Liver (tissue), 9 donors: ENCODE data around the gene EPHA5. TPM values are rescaled to one million over a fixed set of nuclear protein-coding genes. Genes with fewer than 3 reads are reported as not detected.

ENCODE experiments used
- DNase-seq: peaks from one replicate; pipeline ENCODE4 v3.0.0-alpha.2; 2017; ENCODE audit warnings: low spot score
- H3K27ac ChIP-seq, 2 donors: one replicate each; pipeline ENCODE4 v1.7.0; 2013; ENCODE audit warnings: inconsistent platforms in 2 of 2, low read length in 2 of 2, control low read depth in 1 of 2, low read depth in 1 of 2, mild to moderate bottlenecking in 1 of 2
- H3K27me3 ChIP-seq, 4 donors: one replicate each; pipeline versions ENCODE4 v1.6.1 to v1.7.0; 2013; ENCODE audit warnings: low read length in 3 of 4, inconsistent platforms in 1 of 4, mild to moderate bottlenecking in 1 of 4, moderate library complexity in 1 of 4; ENCODE audit not compliant: control insufficient read depth in 4 of 4, insufficient read depth in 4 of 4
- H3K36me3 ChIP-seq, 4 donors: one replicate each; pipeline versions ENCODE4 v1.6.1 to v1.7.0; 2013; ENCODE audit warnings: low read length in 3 of 4, mild to moderate bottlenecking in 3 of 4, low read depth in 1 of 4, moderate library complexity in 1 of 4; ENCODE audit not compliant: control insufficient read depth in 4 of 4, insufficient read depth in 3 of 4
- H3K4me1 ChIP-seq, 4 donors: one replicate each; pipeline versions ENCODE4 v1.6.1 to v1.7.0; 2013; ENCODE audit warnings: low read length in 3 of 4, mild to moderate bottlenecking in 3 of 4, moderate library complexity in 1 of 4; ENCODE audit not compliant: control insufficient read depth in 4 of 4, insufficient read depth in 4 of 4
- H3K4me3 ChIP-seq, 3 donors: one replicate each; pipeline versions ENCODE4 v1.6.1 to v1.7.0; 2013; ENCODE audit warnings: low read length in 3 of 3, control low read depth in 1 of 3, low read depth in 1 of 3, mild to moderate bottlenecking in 1 of 3
- H3K9ac ChIP-seq, 2 donors: one replicate each; pipeline ENCODE4 v1.7.0; 2013; ENCODE audit warnings: low read length in 2 of 2, mild to moderate bottlenecking in 2 of 2, moderate library complexity in 2 of 2, control low read depth in 1 of 2, low read depth in 1 of 2
- H3K9me3 ChIP-seq, 4 donors: one replicate each; pipeline versions ENCODE4 v1.6.1 to v1.7.0; 2013; ENCODE audit warnings: low read length in 3 of 4; ENCODE audit not compliant: control insufficient read depth in 4 of 4
- ATF3 ChIP-seq: IDR thresholded peaks from 2 replicates; pipeline ENCODE4 v1.6.1; 2016; ENCODE audit warnings: antibody characterized with exemption
- CTCF ChIP-seq: fragments of 150-350 bp; IDR thresholded peaks from 2 replicates; pipeline ENCODE4 v1.5.1; 2017; ENCODE audit warnings: improper control_type of control experiment, low read depth, low read length; ENCODE audit not compliant: missing input control
- EGR1 ChIP-seq, 2 donors: IDR thresholded peaks; 2 replicates each; pipeline ENCODE4 v1.6.1; 2016 to 2018; ENCODE audit warnings: antibody characterized with exemption in 2 of 2, low read depth in 2 of 2
- FOXA1 ChIP-seq: IDR thresholded peaks from 2 replicates; pipeline ENCODE4 v1.6.1; 2016; ENCODE audit warnings: antibody characterized with exemption
- FOXA2 ChIP-seq: IDR thresholded peaks from 2 replicates; pipeline ENCODE4 v1.6.1; 2016; ENCODE audit warnings: antibody characterized with exemption
- GABPA ChIP-seq, 2 donors: IDR thresholded peaks in 1 of 2; conservative IDR thresholded peaks in 1 of 2; 2 replicates each; pipeline ENCODE4 v1.6.1; 2016; ENCODE audit warnings: antibody characterized with exemption in 2 of 2, mild to moderate bottlenecking in 1 of 2, moderate library complexity in 1 of 2
- HNF4A ChIP-seq, 2 donors: conservative IDR thresholded peaks; 2 replicates each; pipeline ENCODE4 v1.6.1; 2016; ENCODE audit warnings: antibody characterized with exemption in 2 of 2, mild to moderate bottlenecking in 2 of 2
- HNF4G ChIP-seq: IDR thresholded peaks from 2 replicates; pipeline ENCODE4 v1.6.1; 2016; ENCODE audit warnings: antibody characterized with exemption
- JUND ChIP-seq, 2 donors: IDR thresholded peaks; 2 replicates each; pipeline ENCODE4 v1.6.1; 2016; ENCODE audit warnings: antibody characterized with exemption in 2 of 2
- MAX ChIP-seq: IDR thresholded peaks from 2 replicates; pipeline ENCODE4 v1.6.1; 2016; ENCODE audit warnings: antibody characterized with exemption
- NR2F2 ChIP-seq: IDR thresholded peaks from 2 replicates; pipeline ENCODE4 v1.6.1; 2016; ENCODE audit warnings: antibody characterized with exemption
- RAD21 ChIP-seq, 2 donors: IDR thresholded peaks; 2 replicates each; pipeline ENCODE4 v1.6.1; 2016; ENCODE audit warnings: antibody characterized with exemption in 2 of 2, mild to moderate bottlenecking in 2 of 2
- REST ChIP-seq: IDR thresholded peaks from 2 replicates; pipeline ENCODE4 v1.6.1; 2016; ENCODE audit warnings: antibody characterized with exemption, mild to moderate bottlenecking
- RXRA ChIP-seq, 2 donors: IDR thresholded peaks; 2 replicates each; pipeline ENCODE4 v1.6.1; 2017 to 2018; ENCODE audit warnings: antibody characterized with exemption in 2 of 2, mild to moderate bottlenecking in 1 of 2
- SP1 ChIP-seq: IDR thresholded peaks from 2 replicates; pipeline ENCODE4 v1.6.1; 2018; ENCODE audit warnings: antibody characterized with exemption, mild to moderate bottlenecking
- TAF1 ChIP-seq: conservative IDR thresholded peaks from 2 replicates; pipeline ENCODE4 v1.6.1; 2016; ENCODE audit warnings: antibody characterized with exemption, mild to moderate bottlenecking
- YY1 ChIP-seq: IDR thresholded peaks from 2 replicates; pipeline ENCODE4 v1.6.1; 2016; ENCODE audit warnings: antibody characterized with exemption, mild to moderate bottlenecking
- ZBTB33 ChIP-seq: IDR thresholded peaks from 2 replicates; pipeline ENCODE4 v1.6.1; 2016; ENCODE audit warnings: antibody characterized with exemption
- WGBS: extraction: QIAGEN DNeasy Blood & Tissue Kit; methylation state at CpG from one replicate; pipeline ENCODE4 v1.1.7; 2013; 5-methylcytosine and 5-hydroxymethylcytosine counted together
- polyA plus RNA-seq, 2 donors: library from polyadenylated mRNA; stranded (reverse) in 1 of 2; unstranded in 1 of 2; fragments of 200-250 nt in 1 of 2; fragments of >200 nt in 1 of 2; fragmentation: Nextera tagmentation in 1 of 2; extraction: Ambion mirVana in 1 of 2; gene quantifications; one replicate each; pipeline versions ENCODE4 v1.2.1 to v1.2.3, GENCODE V29; 2013 to 2015
- total RNA-seq, 2 donors: library from RNA; depleted of rRNA; stranded (reverse); fragments of >200 nt; gene quantifications; one replicate each; pipeline ENCODE4 v1.2.3, GENCODE V29; 2014
- donor health status: healthy.
- donor health status: healthy.
- donor health status: healthy.
- donor health status: healthy.
- donor health status: healthy.

Gene EPHA5
- total and polyA plus RNA-seq, 4 donors = not detected

GRCh38 chr4:65287071-65287470 lies 383.2 kb downstream of the EPHA5 start:
- no peak overlapping the region for H3K27ac ChIP-seq
- H3K36me3 ChIP-seq = no peaks in the 10 kb centered on the region
- TF ChIP-seq FOXA1 = no peak
- TF ChIP-seq NR2F2 = no peak
- TF ChIP-seq RXRA (IDR thresholded peaks at IDR 0.05) = no peak
- no peak for TF ChIP-seq JUND (IDR thresholded peaks at IDR 0.05)
- no peak for TF ChIP-seq GABPA (IDR thresholded peaks at IDR 0.05 in 1 of 2, conservative IDR thresholded peaks at IDR 0.05 in 1 of 2)
- no peak for TF ChIP-seq ZBTB33
- no peak for TF ChIP-seq HNF4G
- TF ChIP-seq MAX = no peak
- TF ChIP-seq EGR1 (IDR thresholded peaks at IDR 0.05; ENCODE audit: low read depth in 2 of 2) = no peak
- no peak for TF ChIP-seq TAF1
- TF ChIP-seq HNF4A (conservative IDR thresholded peaks at IDR 0.05) = no peak
- TF ChIP-seq YY1 = no peak
- TF ChIP-seq REST = no peak
- TF ChIP-seq SP1 = no peak
- no peak for TF ChIP-seq ATF3
- no peak for TF ChIP-seq CTCF
- no peak for TF ChIP-seq FOXA2
- TF ChIP-seq RAD21 (IDR thresholded peaks at IDR 0.05) = no peak
- no peaks in the 10 kb centered on the region for H3K4me1 ChIP-seq
- WGBS = 54% methylated on average over 3 of the region's 3 CpGs
- no peak for DNase-seq
- no peaks in the 10 kb centered on the region for H3K27me3 ChIP-seq
- H3K9ac ChIP-seq = no peak overlapping the region
- H3K9me3 ChIP-seq = no peaks in the 10 kb centered on the region
- H3K4me3 ChIP-seq = no peak overlapping the region
